ENCODE measurements around the gene IGLL1.

IGLL1 gene

DNA sequence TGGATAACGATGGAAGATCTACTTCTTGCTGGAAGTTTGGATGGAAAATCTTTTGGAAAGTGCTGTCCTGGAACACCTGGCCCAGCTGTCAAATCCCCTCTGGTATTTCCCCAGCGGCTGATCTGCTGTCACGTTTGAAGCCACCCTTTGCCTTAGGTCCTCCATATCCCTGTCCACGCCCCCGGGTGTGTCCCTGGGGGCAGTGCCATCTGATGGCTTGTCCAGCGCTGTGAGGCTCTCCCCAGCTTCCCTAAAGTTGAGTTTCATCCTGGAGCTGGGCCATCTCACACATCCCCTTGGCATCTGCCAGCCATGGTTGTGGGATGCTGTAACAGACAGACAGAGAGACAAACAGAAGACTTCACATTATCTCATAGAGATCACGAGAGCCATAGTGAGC is 3.1 kb upstream of the IGLL1 start:
- Histone ChIP-seq H3F3A (ENCODE audit: insufficient read depth, low read length) (no peaks in the 10 kb centered on the region), H4K20me1 (ENCODE audit: insufficient read depth, low read length) (no peaks in the 10 kb centered on the region), H3K79me2 (ENCODE audit: insufficient read depth, low read length) (no peaks in the 10 kb centered on the region), H2AFZ (ENCODE audit: low read length) (no peak overlapping the region), H3K4me3 (ENCODE audit: low read depth, low read length, poor library complexity, severe bottlenecking) (no peak overlapping the region), H3K27me3 (ENCODE audit: insufficient read depth, low read length) (peaks cover 4% of the 10 kb centered on the region; the same call in 1 of the 2 replicates), H3K9me3 (ENCODE audit: low read length) (no peaks in the 10 kb centered on the region), H3K9me2 (ENCODE audit: low read depth, low read length) (no peaks in the 10 kb centered on the region), H3K4me2 (ENCODE audit: low read length) (no peak overlapping the region), H3K4me1 (ENCODE audit: insufficient read depth, low read length, severe bottlenecking) (no peaks in the 10 kb centered on the region), H3K9ac (ENCODE audit: low read length) (no peak overlapping the region), H3K36me3 (ENCODE audit: insufficient read depth, low read length) (no peaks in the 10 kb centered on the region), H3K27ac (ENCODE audit: low read depth, low read length, poor library complexity, severe bottlenecking) (no peak overlapping the region)
- TF ChIP-seq CTCF (IDR thresholded peaks at IDR 0.05; ENCODE audit: low read length) (no peak), EZH2 (IDR thresholded peaks at IDR 0.05; ENCODE audit: borderline replicate concordance, low read length) (no peak)

- Histone ChIP-seq H3K4me3 (ENCODE audit: low read depth, low read length, poor library complexity, severe bottlenecking) (no peak overlapping the region), H3K27ac (ENCODE audit: low read depth, low read length, poor library complexity, severe bottlenecking) (no peak overlapping the region), H3K9me3 (ENCODE audit: low read length) (no peaks in the 10 kb centered on the region), H3F3A (ENCODE audit: insufficient read depth, low read length) (no peaks in the 10 kb centered on the region), H3K4me2 (ENCODE audit: low read length) (no peak overlapping the region), H3K4me1 (ENCODE audit: insufficient read depth, low read length, severe bottlenecking) (no peaks in the 10 kb centered on the region), H2AFZ (ENCODE audit: low read length) (no peak overlapping the region), H3K36me3 (ENCODE audit: insufficient read depth, low read length) (no peaks in the 10 kb centered on the region), H3K9ac (ENCODE audit: low read length) (no peak overlapping the region), H3K79me2 (ENCODE audit: insufficient read depth, low read length) (no peaks in the 10 kb centered on the region), H4K20me1 (ENCODE audit: insufficient read depth, low read length) (no peaks in the 10 kb centered on the region), H3K9me2 (ENCODE audit: low read depth, low read length) (no peaks in the 10 kb centered on the region), H3K27me3 (ENCODE audit: insufficient read depth, low read length) (peaks cover 4% of the 10 kb centered on the region; the same call in 1 of the 2 replicates)
- no peak for TF ChIP-seq EZH2 (IDR thresholded peaks at IDR 0.05; ENCODE audit: borderline replicate concordance, low read length)
- TF ChIP-seq CTCF (IDR thresholded peaks at IDR 0.05; ENCODE audit: low read length), result no peak
These were observed 1.2 kb upstream of the IGLL1 start for GRCh38 chr22:23581260-23581650.

DNA sequence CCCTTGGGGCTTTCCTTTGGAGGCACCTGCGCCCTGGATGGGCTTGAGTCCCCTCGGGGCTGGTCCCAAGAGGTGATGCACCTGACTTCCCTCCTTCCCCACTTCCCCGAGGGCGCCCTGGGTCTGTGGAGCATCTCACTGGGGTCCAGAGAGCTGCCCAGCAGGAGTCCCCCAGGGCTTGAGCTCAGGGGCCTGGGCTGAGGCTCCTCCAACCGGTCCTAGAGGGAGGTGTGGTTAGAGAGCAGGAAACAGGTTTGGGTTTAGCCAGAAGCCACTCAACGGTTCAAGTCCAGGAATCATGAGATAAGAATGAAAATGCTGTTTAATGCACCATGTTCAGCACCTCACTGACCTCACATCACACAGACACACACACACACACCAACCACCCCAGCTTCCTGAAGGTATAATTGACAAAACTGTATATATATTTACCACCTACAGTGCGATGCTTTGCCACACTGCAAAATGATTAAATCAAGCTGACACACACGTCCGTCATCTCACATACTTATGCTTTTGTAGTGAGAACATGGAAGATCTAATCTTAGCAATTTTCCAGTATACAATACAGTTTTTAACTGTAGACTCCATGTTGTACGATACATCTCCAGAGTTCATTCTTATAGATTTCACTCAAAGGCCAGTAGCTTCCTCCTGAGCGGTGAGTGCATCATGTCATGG is 628 bp upstream of the IGLL1 start:
- no peaks in the 10 kb centered on the region for H3F3A ChIP-seq (ENCODE audit: insufficient read depth, low read length)
- no peaks in the 10 kb centered on the region for H3K79me2 ChIP-seq (ENCODE audit: insufficient read depth, low read length)
- H3K9me2 ChIP-seq (ENCODE audit: low read depth, low read length), result no peaks in the 10 kb centered on the region
- H3K4me3 ChIP-seq (ENCODE audit: low read depth, low read length, poor library complexity, severe bottlenecking), result no peak overlapping the region
- no peaks in the 10 kb centered on the region for H4K20me1 ChIP-seq (ENCODE audit: insufficient read depth, low read length)
- no peaks in the 10 kb centered on the region for H3K4me1 ChIP-seq (ENCODE audit: insufficient read depth, low read length, severe bottlenecking)
- H2AFZ ChIP-seq (ENCODE audit: low read length), result no peak overlapping the region
- no peaks in the 10 kb centered on the region for H3K36me3 ChIP-seq (ENCODE audit: insufficient read depth, low read length)
- H3K27ac ChIP-seq (ENCODE audit: low read depth, low read length, poor library complexity, severe bottlenecking), result no peak overlapping the region
- no peak overlapping the region for H3K4me2 ChIP-seq (ENCODE audit: low read length)
- no peaks in the 10 kb centered on the region for H3K9me3 ChIP-seq (ENCODE audit: low read length)
- TF ChIP-seq CTCF (IDR thresholded peaks at IDR 0.05; ENCODE audit: low read length), result no peak
- TF ChIP-seq EZH2 (IDR thresholded peaks at IDR 0.05; ENCODE audit: borderline replicate concordance, low read length), result no peak
- no peak overlapping the region for H3K9ac ChIP-seq (ENCODE audit: low read length)
- peaks cover 4% of the 10 kb centered on the region; the same call in 1 of the 2 replicates for H3K27me3 ChIP-seq (ENCODE audit: insufficient read depth, low read length)

Data from OCI-LY1 (cell line).